OCI-LY1 (cell line): ENCODE results near the gene HSF4.

Experiments used
- CTCF ChIP-seq: fragments of 200-600 bp; sonication (generic), shearing (Covaris generic); IDR thresholded peaks from 2 replicates; pipeline ENCODE4 v1.5.1; 2017; ENCODE audit warnings: mild to moderate bottlenecking, antibody characterized with exemption, low read length, moderate library complexity, mixed read lengths
- EZH2 ChIP-seq: fragments of 200-600 bp; sonication (generic), shearing (Covaris generic); IDR thresholded peaks from 2 replicates; pipeline ENCODE4 v1.8.0; 2017; ENCODE audit warnings: borderline replicate concordance, mixed run types, mild to moderate bottlenecking, antibody characterized with exemption, low read length, moderate library complexity, mixed read lengths

- TF ChIP-seq CTCF: no peak
- TF ChIP-seq EZH2: no peak
These were observed 17.7 kb downstream of the HSF4 start for GRCh38 chr16:67182288-67182687.
